Cardiac fibroblast (primary cell): ENCODE data around the gene IRAK1.

Experiments used
- DNase-seq, 2 donors: peaks; one replicate each; pipeline versions ENCODE4 v3.0.0 to v3.0.0-alpha.2; 2010; ENCODE audit warnings: low read depth in 2 of 2
- H3K4me3 ChIP-seq, 2 donors: replicated peaks in 1 of 2; 1 replicate in 1 of 2; 2 replicates in 1 of 2; pipeline ENCODE4 v1.5.1; 2011; ENCODE audit warnings: low read depth in 2 of 2, low read length in 2 of 2, mild to moderate bottlenecking in 2 of 2, moderate library complexity in 1 of 2
- TF ChIP-seq, protein P1 (sequence below): IDR thresholded peaks from one replicate; pipeline ENCODE4 v1.5.1; 2011; ENCODE audit warnings: low read depth, mild to moderate bottlenecking, low read length, inconsistent platforms

The IRAK1 gene

DNA sequence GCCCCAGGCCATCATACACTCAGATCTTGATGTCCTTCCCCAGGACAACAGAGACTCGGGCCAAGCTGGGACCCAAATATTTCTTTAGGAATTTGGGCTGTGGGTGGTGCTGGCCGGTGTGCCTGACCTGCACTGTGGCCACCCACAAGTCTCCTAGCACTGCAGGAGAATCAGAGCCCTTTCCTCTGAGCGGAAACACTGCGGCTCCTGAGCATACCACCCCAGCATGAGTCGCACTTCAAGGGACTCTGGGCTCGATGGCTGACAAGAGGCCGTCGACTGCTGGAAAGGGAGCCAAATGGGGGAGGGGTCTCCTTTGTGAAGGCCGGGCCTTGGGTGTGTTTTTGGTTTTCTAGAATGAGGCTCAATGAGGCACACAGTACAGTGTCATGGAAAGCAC lies 13.0 kb upstream of the IRAK1 start:
- TF ChIP-seq, protein P1, sequence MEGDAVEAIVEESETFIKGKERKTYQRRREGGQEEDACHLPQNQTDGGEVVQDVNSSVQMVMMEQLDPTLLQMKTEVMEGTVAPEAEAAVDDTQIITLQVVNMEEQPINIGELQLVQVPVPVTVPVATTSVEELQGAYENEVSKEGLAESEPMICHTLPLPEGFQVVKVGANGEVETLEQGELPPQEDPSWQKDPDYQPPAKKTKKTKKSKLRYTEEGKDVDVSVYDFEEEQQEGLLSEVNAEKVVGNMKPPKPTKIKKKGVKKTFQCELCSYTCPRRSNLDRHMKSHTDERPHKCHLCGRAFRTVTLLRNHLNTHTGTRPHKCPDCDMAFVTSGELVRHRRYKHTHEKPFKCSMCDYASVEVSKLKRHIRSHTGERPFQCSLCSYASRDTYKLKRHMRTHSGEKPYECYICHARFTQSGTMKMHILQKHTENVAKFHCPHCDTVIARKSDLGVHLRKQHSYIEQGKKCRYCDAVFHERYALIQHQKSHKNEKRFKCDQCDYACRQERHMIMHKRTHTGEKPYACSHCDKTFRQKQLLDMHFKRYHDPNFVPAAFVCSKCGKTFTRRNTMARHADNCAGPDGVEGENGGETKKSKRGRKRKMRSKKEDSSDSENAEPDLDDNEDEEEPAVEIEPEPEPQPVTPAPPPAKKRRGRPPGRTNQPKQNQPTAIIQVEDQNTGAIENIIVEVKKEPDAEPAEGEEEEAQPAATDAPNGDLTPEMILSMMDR, result no peak
- no peak overlapping the region for H3K4me3 ChIP-seq
- DNase-seq, result no peak

DNA sequence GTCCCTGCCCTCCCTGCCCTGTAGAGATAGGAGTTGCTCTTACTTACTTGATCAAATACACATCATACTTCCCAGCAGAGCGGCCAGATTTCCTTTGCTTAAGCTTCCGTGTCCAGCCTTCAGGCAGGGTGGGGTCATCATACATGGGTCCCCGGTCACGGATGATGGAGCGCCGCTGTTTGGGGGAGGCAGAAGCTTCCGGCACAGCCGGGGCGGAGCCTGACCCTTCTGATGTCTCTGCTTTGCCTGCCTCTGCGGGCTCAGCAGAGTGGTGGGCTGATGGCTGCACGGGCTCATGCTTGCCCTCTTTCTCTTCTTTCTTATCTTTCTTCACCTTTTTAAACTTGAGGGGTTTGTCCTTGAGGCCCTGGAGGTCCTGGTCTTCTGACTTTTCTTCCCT lies 12.5 kb upstream of the IRAK1 start:
- no peak overlapping the region for H3K4me3 ChIP-seq
- TF ChIP-seq, protein P1, result no peak
- no peak for DNase-seq

DNA sequence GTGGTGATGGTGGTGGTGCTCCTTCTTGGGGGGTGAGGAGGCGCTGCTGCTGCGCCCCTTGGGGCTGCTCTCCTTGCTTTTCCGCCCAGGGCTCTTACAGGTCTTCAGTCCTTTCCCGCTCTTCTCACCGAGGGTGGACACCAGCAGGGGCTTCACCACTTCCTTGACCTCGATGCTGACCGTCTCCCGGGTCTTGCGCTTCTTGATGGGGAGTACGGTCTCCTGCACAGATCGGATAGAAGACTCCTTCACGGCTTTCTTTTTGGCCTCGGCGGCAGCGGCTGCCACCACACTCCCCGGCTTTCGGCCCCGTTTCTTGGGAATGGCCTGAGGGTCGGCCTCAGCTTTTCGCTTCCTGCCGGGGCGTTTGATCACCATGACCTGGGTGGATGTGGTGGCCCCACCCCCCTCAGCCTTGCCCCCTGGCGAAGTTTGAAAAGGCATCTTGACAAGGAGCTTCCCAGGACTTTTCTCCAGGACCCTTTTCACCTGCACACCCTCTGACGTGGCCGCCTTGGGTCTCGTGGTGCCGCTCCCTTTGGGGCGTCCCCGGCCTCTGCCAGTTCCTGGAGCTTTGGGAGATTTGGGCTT lies 11.1 kb upstream of the IRAK1 start:
- no peak for DNase-seq
- no peak overlapping the region for H3K4me3 ChIP-seq
- TF ChIP-seq, protein P1, result no peak

GRCh38 chrX:154030266-154030665 lies 10.6 kb upstream of the IRAK1 start:
- H3K4me3 ChIP-seq, result no peak overlapping the region
- TF ChIP-seq, protein P1, result no peak
- no peak for DNase-seq

- TF ChIP-seq, protein P1, result no peak
- no peak for DNase-seq
- no peak overlapping the region for H3K4me3 ChIP-seq
Observed at GRCh38 chrX:154029439-154029838, 9.7 kb upstream of the IRAK1 start.

GRCh38 chrX:154028502-154029184 lies 8.9 kb upstream of the IRAK1 start:
- H3K4me3 ChIP-seq, result no peak overlapping the region
- TF ChIP-seq, protein P1, result no peak
- no peak for DNase-seq

- TF ChIP-seq, protein P1, result no peak
- no peak for DNase-seq
- no peak overlapping the region for H3K4me3 ChIP-seq
Observed at GRCh38 chrX:154027986-154028385, 8.3 kb upstream of the IRAK1 start.
